CD1c-positive myeloid dendritic cell (primary cell): ENCODE data around the gene DKK2.
"Not testable (repeated sequence)": the region's sequence is repeated elsewhere in the genome, so short reads cannot be mapped to it uniquely, and the experiment has no call there.

Experiments used
- DNase-seq: peaks from one replicate; pipeline ENCODE4 v3.0.0-alpha.2; 2016; ENCODE audit errors: extremely low spot score

DKK2 gene

GRCh38 chr4:106909486-106910188 lies 126.5 kb downstream of the DKK2 start:
- no peak for DNase-seq

- DNase-seq = not testable (repeated sequence)
These were observed 128.1 kb downstream of the DKK2 start for GRCh38 chr4:106908049-106908448.

- no peak for DNase-seq
These were observed 128.9 kb downstream of the DKK2 start for GRCh38 chr4:106907216-106907615.

- no peak for DNase-seq
These were observed 129.4 kb downstream of the DKK2 start for GRCh38 chr4:106906728-106907127.

GRCh38 chr4:106898621-106899230 lies 137.4 kb downstream of the DKK2 start:
- peak; percentile 44 for DNase-seq

- DNase-seq = no peak
These were observed 142.2 kb downstream of the DKK2 start for GRCh38 chr4:106893903-106894302.

- no peak for DNase-seq
These were observed 142.7 kb downstream of the DKK2 start for GRCh38 chr4:106893395-106893881.

GRCh38 chr4:106892786-106893185 lies 143.3 kb downstream of the DKK2 start:
- DNase-seq = no peak

GRCh38 chr4:106875340-106875739 lies 160.8 kb downstream of the DKK2 start:
- DNase-seq = no peak
